H1 (cell line): ENCODE measurements around the gene LIAS.

ENCODE experiments used
- CHD1 ChIP-seq: IDR thresholded peaks from 2 replicates; pipeline ENCODE4 v1.6.1; 2012; ENCODE audit warnings: low read depth, low read length, improper control_type of control experiment
- CTCF ChIP-seq, 3 experiments: IDR thresholded peaks; 1 replicate in 2 of 3; 2 replicates in 1 of 3; pipeline versions ENCODE4 v1.5.1 to v1.6.1; 2011; ENCODE audit warnings: low read length in 3 of 3, mild to moderate bottlenecking in 3 of 3, inconsistent platforms in 2 of 3, low read depth in 1 of 3, moderate library complexity in 1 of 3; ENCODE audit not compliant: insufficient read depth in 1 of 3; ENCODE audit errors: control extremely low read depth in 1 of 3
- EP300 ChIP-seq, 2 experiments: IDR thresholded peaks; 1 replicate in 1 of 2; 2 replicates in 1 of 2; pipeline ENCODE4 v1.6.1; 2011 to 2012; ENCODE audit warnings: low read depth in 2 of 2, low read length in 2 of 2, mild to moderate bottlenecking in 2 of 2, borderline replicate concordance in 1 of 2, inconsistent platforms in 1 of 2, moderate library complexity in 1 of 2
- EZH2 ChIP-seq: fragments of 200-600 bp; sonication (generic); IDR thresholded peaks from 2 replicates; pipeline ENCODE4 v1.7.1; 2012; ENCODE audit warnings: low read depth, mild to moderate bottlenecking, moderate library complexity, low read length, inconsistent platforms; ENCODE audit not compliant: severe bottlenecking
- KDM1A ChIP-seq: fragments of 200-600, 300-600 bp; sonication (generic); IDR thresholded peaks from 2 replicates; pipeline ENCODE4 v1.7.1; 2016; ENCODE audit warnings: mild to moderate bottlenecking, low read length, borderline replicate concordance
- POLR2A ChIP-seq, 2 experiments: IDR thresholded peaks; 1 replicate in 1 of 2; 2 replicates in 1 of 2; pipeline ENCODE4 v1.6.1; 2011; ENCODE audit warnings: low read depth in 2 of 2, low read length in 2 of 2, mild to moderate bottlenecking in 2 of 2; ENCODE audit errors: control extremely low read depth in 1 of 2
- POLR2AphosphoS5 ChIP-seq: IDR thresholded peaks from 2 replicates; pipeline ENCODE4 v1.6.1; 2011; ENCODE audit warnings: low read depth, low read length
- TAF1 ChIP-seq: IDR thresholded peaks from 2 replicates; pipeline ENCODE4 v1.6.1; 2011; ENCODE audit warnings: mild to moderate bottlenecking, low read depth, low read length

- TF ChIP-seq CTCF (IDR thresholded peaks at IDR 0.05; ENCODE audit: control extremely low read depth in 1 of 3, insufficient read depth in 1 of 3, low read depth in 1 of 3, low read length in 3 of 3): no peak
- TF ChIP-seq EP300 (IDR thresholded peaks at IDR 0.05; ENCODE audit: borderline replicate concordance in 1 of 2, low read depth in 2 of 2, low read length in 2 of 2): no peak
- TF ChIP-seq KDM1A: no peak
- no peak for TF ChIP-seq EZH2
- no peak for TF ChIP-seq POLR2AphosphoS5
- no peak for TF ChIP-seq TAF1
- no peak for TF ChIP-seq POLR2A (IDR thresholded peaks at IDR 0.05; ENCODE audit: control extremely low read depth in 1 of 2, low read depth in 2 of 2, low read length in 2 of 2)
- no peak for TF ChIP-seq CHD1
Measured at GRCh38 chr4:39486221-39486804, 27.5 kb downstream of the LIAS start.
